NCI-H345 treated with DMSO at 0.1 percent for 48 hours (cell line): ENCODE measurements around the gene AKNA.
A peak's percentile ranks its signal among the peaks of the same experiment; 100 is the strongest.

Experiments used
- DNase-seq: peaks from one replicate; lab custom pipeline; 2025; ENCODE audit not compliant: unreplicated experiment; lab: John Stamatoyannopoulos, UW

Gene AKNA

GRCh38 chr9:114307899-114308267, 79.9 kb downstream of the AKNA start:
- DNase-seq = no peak

- DNase-seq = no peak
These were observed 83.2 kb downstream of the AKNA start for GRCh38 chr9:114304416-114305188.

- no peak for DNase-seq
These were observed 83.8 kb downstream of the AKNA start for GRCh38 chr9:114303977-114304376.

- no peak for DNase-seq
These were observed 84.2 kb downstream of the AKNA start for GRCh38 chr9:114303571-114303970.

- no peak for DNase-seq
These were observed 85.1 kb downstream of the AKNA start for GRCh38 chr9:114302727-114303126.

- DNase-seq = no peak
These were observed 85.8 kb downstream of the AKNA start for GRCh38 chr9:114301798-114302565.

GRCh38 chr9:114300846-114301797, 86.7 kb downstream of the AKNA start:
- no peak for DNase-seq

GRCh38 chr9:114300153-114300845, 87.5 kb downstream of the AKNA start:
- DNase-seq = no peak

GRCh38 chr9:114299286-114300152, 88.3 kb downstream of the AKNA start:
- DNase-seq = no peak

- no peak for DNase-seq
These were observed 91.4 kb downstream of the AKNA start for GRCh38 chr9:114296338-114296737.

GRCh38 chr9:114294664-114295063, 93.1 kb downstream of the AKNA start:
- no peak for DNase-seq

GRCh38 chr9:114291886-114292590, 95.7 kb downstream of the AKNA start:
- DNase-seq = no peak

- peak; percentile 43 for DNase-seq
These were observed 96.7 kb downstream of the AKNA start for GRCh38 chr9:114291064-114291474.

GRCh38 chr9:114290561-114290986, 97.2 kb downstream of the AKNA start:
- no peak for DNase-seq

GRCh38 chr9:114289571-114290481, 98.0 kb downstream of the AKNA start:
- no peak for DNase-seq

GRCh38 chr9:114289106-114289505, 98.7 kb downstream of the AKNA start:
- DNase-seq = no peak

GRCh38 chr9:114288193-114289091, 99.3 kb downstream of the AKNA start:
- no peak for DNase-seq
